HCT116 (cell line): ENCODE results near the gene FECH.

Experiments
- ATF3 ChIP-seq: IDR thresholded peaks from 2 replicates; pipeline ENCODE4 v1.6.1; 2012
- CEBPB ChIP-seq: IDR thresholded peaks from 2 replicates; pipeline ENCODE4 v1.6.1; 2012; ENCODE audit warnings: low read depth
- CTCF ChIP-seq, 3 experiments: fragments of 200-600 bp in 1 of 3; sonication (generic) in 1 of 3; IDR thresholded peaks in 2 of 3; conservative IDR thresholded peaks in 1 of 3; 2 replicates each; pipeline ENCODE4 v1.5.1; 2012 to 2017; ENCODE audit warnings: low read depth in 2 of 3, low read length in 2 of 3, antibody characterized with exemption in 1 of 3, borderline replicate concordance in 1 of 3, control low read depth in 1 of 3, mild to moderate bottlenecking in 1 of 3, mixed read lengths in 1 of 3, mixed run types in 1 of 3, moderate library complexity in 1 of 3; ENCODE audit not compliant: insufficient read depth in 1 of 3
- EZH2 ChIP-seq: fragments of 200-600 bp; sonication (generic); IDR thresholded peaks from 2 replicates; pipeline ENCODE4 v1.6.1; 2017; ENCODE audit warnings: antibody characterized with exemption, mixed run types
- JUND ChIP-seq: IDR thresholded peaks from 2 replicates; pipeline ENCODE4 v1.6.1; 2012
- MAX ChIP-seq: IDR thresholded peaks from 2 replicates; pipeline ENCODE4 v1.6.1; 2012
- POLR2A ChIP-seq: IDR thresholded peaks from 2 replicates; pipeline ENCODE4 v1.7.0; 2011; ENCODE audit warnings: borderline replicate concordance; ENCODE audit not compliant: insufficient read depth, insufficient read length; ENCODE audit errors: extremely low read depth
- SRF ChIP-seq: IDR thresholded peaks from 2 replicates; pipeline ENCODE4 v1.6.1; 2012; ENCODE audit warnings: low read depth

- TF ChIP-seq POLR2A (no peak), JUND (no peak), EZH2 (no peak), CTCF (IDR thresholded peaks at IDR 0.05 in 2 of 3, conservative IDR thresholded peaks at IDR 0.05 in 1 of 3; ENCODE audit: borderline replicate concordance in 1 of 3, insufficient read depth in 1 of 3, low read depth in 2 of 3, low read length in 2 of 3) (no peak), CEBPB (no peak), SRF (no peak), ATF3 (no peak), MAX (no peak)
Observed at GRCh38 chr18:57627488-57627887, 41.0 kb upstream of the FECH start.
